C1 segment of cervical spinal cord (tissue), 14 donors: ENCODE data around the gene DSG2.
"Not testable (repeated sequence)": the region's sequence is repeated elsewhere in the genome, so short reads cannot be mapped to it uniquely, and the experiment has no call there.

ENCODE experiments used
- DNase-seq, 14 donors: peaks; one replicate each; lab custom pipeline; 2025; lab: John Stamatoyannopoulos, UW

DSG2 gene

GRCh38 chr18:31500051-31500688, 2.2 kb downstream of the DSG2 start:
- DNase-seq: no peak

GRCh38 chr18:31503011-31503410, 5.0 kb downstream of the DSG2 start:
- no peak for DNase-seq

GRCh38 chr18:31504455-31505147, 6.6 kb downstream of the DSG2 start:
- no peak for DNase-seq

- DNase-seq: no peak
These were observed 7.2 kb downstream of the DSG2 start for GRCh38 chr18:31505156-31505555.

DNA sequence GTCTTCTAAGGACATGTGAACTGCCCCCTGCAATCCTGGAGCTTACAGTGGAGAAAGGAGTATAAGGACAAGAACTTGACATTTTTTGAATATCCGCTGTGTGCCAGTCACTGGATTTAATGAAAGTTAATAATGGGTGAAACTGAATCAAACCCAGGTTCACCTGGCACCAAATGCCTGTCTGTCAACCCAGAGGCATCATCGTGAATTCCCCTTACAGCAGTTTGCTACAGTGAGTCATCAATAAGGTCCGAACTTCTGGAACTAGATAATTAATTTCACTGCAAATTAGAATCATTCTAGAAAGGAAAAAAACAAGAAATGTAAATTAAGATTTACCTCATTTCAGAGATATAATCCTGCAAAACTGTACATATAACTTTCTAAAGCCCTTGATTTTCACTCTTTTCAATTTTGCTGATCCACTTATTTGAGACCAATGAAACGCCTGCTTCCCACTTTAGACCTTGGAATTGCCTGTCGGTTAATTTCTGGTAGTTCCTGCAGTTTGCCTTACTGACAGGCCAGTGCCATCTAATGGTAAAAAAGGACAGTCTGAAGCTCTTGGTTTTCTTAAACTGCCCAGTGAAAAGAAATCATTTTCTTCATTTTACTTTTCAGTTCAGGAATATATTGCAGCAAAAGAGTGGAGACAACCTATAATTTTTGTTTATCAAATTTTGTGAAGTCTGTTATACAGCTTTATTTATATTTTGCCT, 8.2 kb downstream of the DSG2 start:
- no peak for DNase-seq

GRCh38 chr18:31507124-31507523, 9.1 kb downstream of the DSG2 start:
- not testable (repeated sequence) for DNase-seq

DNA sequence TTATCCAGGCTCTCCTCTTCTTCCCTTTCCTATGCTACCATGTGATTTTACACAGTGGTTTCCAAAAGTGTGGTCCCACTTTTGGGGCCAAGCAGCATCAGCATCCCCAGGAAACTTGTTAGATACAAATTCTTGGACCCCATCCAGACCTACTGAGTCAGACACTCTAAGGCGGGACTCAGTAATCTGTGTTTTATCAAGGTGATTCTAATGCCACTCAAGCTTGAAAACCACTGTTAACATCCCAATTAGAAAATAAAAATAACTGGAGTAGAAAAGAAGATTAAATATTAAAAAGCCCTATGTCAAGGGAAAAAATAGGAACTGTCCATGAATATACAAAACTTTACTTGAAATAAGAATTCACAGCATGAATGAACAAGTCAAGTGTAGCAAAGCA, 10.8 kb downstream of the DSG2 start:
- DNase-seq: no peak

DNA sequence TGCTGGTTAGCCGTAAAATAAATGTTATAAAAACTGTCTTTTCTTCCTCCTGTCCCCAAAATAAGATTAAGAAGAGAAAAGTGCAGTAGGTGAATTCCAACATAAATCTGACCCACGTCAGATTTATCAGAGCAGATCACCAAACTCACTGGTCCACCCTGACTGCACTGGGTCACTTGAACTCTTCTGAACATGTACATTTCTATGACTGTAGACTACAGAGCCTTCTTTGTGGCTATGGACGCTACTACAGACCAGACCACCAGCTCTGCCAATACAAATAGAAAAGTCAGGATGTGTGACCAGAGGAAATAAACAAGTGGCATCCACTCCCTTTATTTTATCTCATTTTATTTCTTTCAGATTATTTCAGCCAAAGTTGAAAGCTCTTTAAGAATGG, 11.6 kb downstream of the DSG2 start:
- DNase-seq: no peak

- no peak for DNase-seq
These were observed 12.3 kb downstream of the DSG2 start for GRCh38 chr18:31510319-31510718.

DNA sequence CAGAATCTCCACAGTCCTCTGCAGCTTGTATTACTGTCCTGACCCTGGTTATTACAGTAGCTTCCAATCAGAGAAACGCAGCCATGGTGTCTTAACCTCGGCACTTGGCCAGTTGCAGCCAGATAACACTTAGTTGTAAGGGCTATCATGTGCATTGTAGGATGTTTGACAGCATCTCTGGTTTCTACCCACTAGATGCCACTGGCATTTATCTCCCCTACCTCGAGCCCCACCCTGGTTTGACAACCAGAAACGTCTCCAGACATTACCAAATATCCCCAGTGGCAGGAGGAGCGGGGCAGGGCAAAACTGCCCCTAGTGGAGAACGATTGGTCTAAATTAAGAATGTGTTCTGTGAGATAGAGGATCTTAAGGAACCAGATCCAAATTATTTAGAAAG, 13.1 kb downstream of the DSG2 start:
- DNase-seq: no peak

- no peak for DNase-seq
These were observed 14.3 kb downstream of the DSG2 start for GRCh38 chr18:31512203-31512764.

GRCh38 chr18:31513189-31513935, 15.4 kb downstream of the DSG2 start:
- no peak for DNase-seq

- peak in 1 of 14 donors; percentile 19 for DNase-seq
These were observed 18.5 kb downstream of the DSG2 start for GRCh38 chr18:31516437-31516836.

GRCh38 chr18:31526374-31526773, 28.4 kb downstream of the DSG2 start:
- no peak for DNase-seq

DNA sequence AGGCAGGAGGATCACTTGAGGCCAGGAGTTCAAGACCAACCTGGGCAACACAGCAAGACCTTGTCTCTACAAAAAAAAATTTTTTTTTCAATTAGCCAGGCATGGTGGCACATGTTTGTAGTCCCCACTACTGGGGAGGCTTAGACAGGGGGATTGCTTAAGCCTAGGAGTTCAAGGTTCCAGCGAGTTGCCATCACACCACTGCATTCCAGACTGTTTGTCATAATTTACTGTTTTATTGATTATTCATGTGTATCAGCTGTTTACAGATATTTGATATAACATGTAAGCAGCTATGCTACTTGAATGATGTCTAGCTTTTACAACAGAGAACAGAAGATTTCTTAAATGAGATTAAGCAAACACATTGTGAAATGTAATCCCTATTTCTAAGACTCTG, 35.3 kb downstream of the DSG2 start:
- no peak for DNase-seq

DNA sequence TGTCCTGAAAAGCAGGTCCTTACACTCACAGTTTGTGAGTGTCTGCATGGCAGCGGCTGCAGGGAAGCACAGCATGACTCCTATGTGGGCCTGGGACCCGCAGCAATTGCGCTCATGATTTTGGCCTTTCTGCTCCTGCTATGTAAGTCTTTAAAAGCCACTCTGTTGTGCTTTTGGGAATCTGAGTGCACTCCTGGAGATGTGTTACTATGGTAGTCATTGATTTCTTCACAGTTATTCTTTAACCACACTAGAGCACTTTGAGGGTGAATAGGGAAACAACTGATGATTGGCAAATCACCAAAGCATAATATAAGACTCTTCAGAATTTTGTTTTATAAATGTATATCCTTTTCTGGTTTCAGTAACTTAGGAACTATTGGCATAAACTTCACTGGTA, 40.9 kb downstream of the DSG2 start:
- DNase-seq: no peak

DNA sequence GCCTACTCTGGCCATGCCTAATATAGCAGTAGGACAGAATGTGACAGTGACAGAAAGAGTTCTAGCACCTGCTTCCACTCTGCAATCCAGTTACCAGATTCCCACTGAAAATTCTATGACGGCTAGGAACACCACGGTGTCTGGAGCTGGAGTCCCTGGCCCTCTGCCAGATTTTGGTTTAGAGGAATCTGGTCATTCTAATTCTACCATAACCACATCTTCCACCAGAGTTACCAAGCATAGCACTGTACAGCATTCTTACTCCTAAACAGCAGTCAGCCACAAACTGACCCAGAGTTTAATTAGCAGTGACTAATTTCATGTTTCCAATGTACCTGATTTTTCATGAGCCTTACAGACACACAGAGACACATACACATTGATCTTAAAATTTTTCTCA, 48.5 kb downstream of the DSG2 start:
- no peak for DNase-seq

GRCh38 chr18:31548853-31549252, 50.9 kb downstream of the DSG2 start:
- no peak for DNase-seq

DNA sequence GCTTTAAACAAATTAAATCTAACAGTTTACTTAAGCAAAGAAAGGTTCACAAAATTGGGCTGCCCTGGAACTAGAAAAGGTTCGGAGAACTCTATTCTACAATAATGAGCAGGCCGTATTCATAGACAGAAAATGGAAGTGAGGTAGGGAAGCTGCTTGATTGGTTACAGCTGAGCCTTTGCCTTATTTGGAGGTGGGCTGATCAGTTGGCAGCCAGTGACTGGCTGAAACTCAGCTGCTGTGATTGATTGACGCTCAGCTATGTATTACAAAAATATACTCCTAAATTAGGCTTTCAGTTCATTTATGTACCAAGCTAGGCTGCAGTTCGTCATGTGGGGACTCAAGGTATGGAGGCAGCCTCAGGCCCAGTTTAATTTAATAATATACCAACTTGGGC, 51.4 kb downstream of the DSG2 start:
- no peak for DNase-seq

DNA sequence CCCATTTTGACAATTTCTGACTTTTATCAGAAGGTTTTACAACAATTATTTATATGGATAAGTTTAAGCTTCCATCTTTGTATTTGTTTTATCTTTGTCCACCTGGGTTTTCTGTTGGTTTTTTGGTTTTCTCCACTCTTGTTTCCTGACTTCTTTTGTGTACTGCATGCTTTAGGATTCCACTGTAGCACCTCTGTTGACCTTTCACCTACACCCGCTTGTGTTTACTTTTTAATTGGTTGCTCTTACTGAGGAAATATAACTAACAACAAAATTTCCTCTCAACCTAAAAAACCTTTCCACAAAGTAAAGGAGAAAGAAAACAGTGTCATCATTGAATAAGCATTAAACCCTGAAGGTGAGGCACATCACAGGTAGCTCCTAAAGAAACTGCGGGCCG, 53.9 kb downstream of the DSG2 start:
- DNase-seq: no peak

DNA sequence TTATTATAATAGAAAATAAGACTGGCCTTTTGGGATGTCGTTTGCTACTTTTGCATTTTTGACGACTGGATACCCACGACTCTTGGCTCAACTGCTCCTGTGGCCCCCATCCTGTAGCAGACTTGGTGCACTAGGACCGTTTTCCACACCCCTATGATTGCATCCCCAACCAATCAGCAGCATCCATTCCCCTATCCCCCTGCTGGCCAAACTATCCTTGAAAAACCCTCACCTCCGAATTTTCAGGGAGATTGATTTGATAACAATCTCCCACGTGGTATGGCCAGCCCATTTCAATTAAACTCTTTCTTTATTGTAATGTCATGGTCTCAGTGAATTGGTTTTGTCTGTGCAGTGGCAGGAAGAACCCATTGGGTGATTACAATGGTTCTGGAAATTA, 55.8 kb downstream of the DSG2 start:
- no peak for DNase-seq

DNA sequence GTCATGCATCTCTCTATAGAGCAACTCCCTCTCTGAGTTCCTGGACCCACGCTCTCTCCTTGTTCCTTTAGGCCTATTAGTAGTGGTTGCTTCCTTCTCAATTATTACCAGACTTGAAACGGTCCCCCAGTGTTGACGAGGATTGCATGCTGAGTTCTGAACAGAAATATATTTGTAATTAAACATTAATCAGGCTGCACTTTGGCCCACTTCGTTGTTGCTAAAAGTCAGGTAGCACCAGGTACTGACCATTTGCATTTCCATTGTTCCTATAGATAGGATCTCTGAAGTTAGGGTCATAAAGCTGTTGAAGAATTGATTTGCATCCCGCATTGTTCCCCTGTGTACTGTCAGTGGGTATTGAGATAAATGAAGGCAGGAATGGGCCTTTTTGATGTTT, 56.8 kb downstream of the DSG2 start:
- no peak for DNase-seq
